HG02759 (cell line): ENCODE results near the gene CRB3.

Source experiments
- ATAC-seq: cut with Tn5 transposase; IDR thresholded peaks from one replicate; pipeline ENCODE4 v1.9.1; 2021; ENCODE audit warnings: mild to moderate bottlenecking, moderate library complexity; ENCODE audit not compliant: unreplicated experiment

The CRB3 gene

GRCh38 chr19:6431891-6432290 lies 32.2 kb upstream of the CRB3 start:
- no peak for ATAC-seq

- ATAC-seq, result no peak
Measured at GRCh38 chr19:6433165-6433564, 30.9 kb upstream of the CRB3 start.

- no peak for ATAC-seq
Measured at GRCh38 chr19:6433663-6434062, 30.4 kb upstream of the CRB3 start, which contains the start of gene SLC25A41. SLC25A41 (minus strand) TSS chr19:6433763; CDS start chr19:6433693, 70 bp downstream.

GRCh38 chr19:6439743-6440142 lies 24.3 kb upstream of the CRB3 start:
- ATAC-seq, result no peak

GRCh38 chr19:6440905-6441304 lies 23.2 kb upstream of the CRB3 start:
- no peak for ATAC-seq

- no peak for ATAC-seq
Measured at GRCh38 chr19:6442087-6442688, 21.9 kb upstream of the CRB3 start.

GRCh38 chr19:6443986-6444385 lies 20.1 kb upstream of the CRB3 start:
- no peak for ATAC-seq

GRCh38 chr19:6446452-6446851 lies 17.6 kb upstream of the CRB3 start:
- no peak for ATAC-seq

- no peak for ATAC-seq
Measured at GRCh38 chr19:6448045-6448444, 16.0 kb upstream of the CRB3 start.

GRCh38 chr19:6450166-6450565 lies 13.9 kb upstream of the CRB3 start:
- no peak for ATAC-seq

- no peak for ATAC-seq
Measured at GRCh38 chr19:6451583-6452222, 12.4 kb upstream of the CRB3 start.

GRCh38 chr19:6452223-6452614 lies 11.9 kb upstream of the CRB3 start:
- ATAC-seq, result no peak

GRCh38 chr19:6452899-6453298 lies 11.2 kb upstream of the CRB3 start:
- no peak for ATAC-seq

- no peak for ATAC-seq
Measured at GRCh38 chr19:6453951-6454565, 10.0 kb upstream of the CRB3 start.

- ATAC-seq, result no peak
Measured at GRCh38 chr19:6455924-6456323, 8.1 kb upstream of the CRB3 start.

- ATAC-seq, result no peak
Measured at GRCh38 chr19:6457958-6458694, 5.9 kb upstream of the CRB3 start.

GRCh38 chr19:6458695-6459261 lies 5.3 kb upstream of the CRB3 start:
- ATAC-seq, result no peak

GRCh38 chr19:6459262-6460098 lies 4.6 kb upstream of the CRB3 start, which contains the start of gene SLC25A23:
SLC25A23 (minus strand) TSS chr19:6459792; CDS start chr19:6459628, 164 bp downstream.
- peak; percentile 36 for ATAC-seq

GRCh38 chr19:6460099-6460884 lies 3.8 kb upstream of the CRB3 start:
- peak; percentile 77 for ATAC-seq

- ATAC-seq, result no peak
Measured at GRCh38 chr19:6465006-6465405, 935 bp downstream of the CRB3 start.
